ENCODE measurements around the gene IL22RA2. TPM values are rescaled to one million over a fixed set of nuclear protein-coding genes. Genes with fewer than 3 reads are reported as not detected.

The IL22RA2 gene
- polyA plus RNA-seq, 1 of the 3 experiments (the other 2 are of a cell fraction), result not detected

DNA sequence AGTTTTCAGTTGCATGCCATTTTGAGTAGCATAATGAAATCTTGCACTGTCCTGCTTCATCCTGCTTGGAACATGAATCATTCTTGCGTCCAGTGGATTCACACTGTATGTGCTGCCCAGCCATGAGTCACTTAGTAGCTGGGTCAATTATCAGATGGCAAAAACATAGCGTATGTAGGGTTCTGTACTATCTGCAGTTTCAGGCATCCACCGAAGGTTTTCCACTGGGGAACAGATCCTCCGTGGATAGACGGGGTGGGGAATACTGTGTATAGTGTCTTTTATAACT is 61.4 kb downstream of the IL22RA2 start:
- no peak overlapping the region for H3K9ac ChIP-seq
- peaks cover 10% of the 10 kb centered on the region for H3F3A ChIP-seq (replicated peaks; ENCODE audit: insufficient read depth)
- ChIA-PET POLR2A (no interaction called here), CTCF (no interaction called here)
- DNase-seq, result no peak
- no peaks in the 10 kb centered on the region for H3K79me2 ChIP-seq (ENCODE audit: insufficient read depth)
- H3K27ac ChIP-seq (ENCODE audit: low read depth in 2 of 2, low read length in 1 of 2), result no peak overlapping the region
- H3K36me3 ChIP-seq (replicated peaks in 1 of 2; ENCODE audit: control insufficient read depth in 1 of 2, insufficient read depth in 2 of 2, low read length in 1 of 2), result no peaks in the 10 kb centered on the region
- no peaks in the 10 kb centered on the region for H3K9me3 ChIP-seq
- no peaks in the 10 kb centered on the region for H3K27me3 ChIP-seq (ENCODE audit: insufficient read depth)
- H3K9me2 ChIP-seq, result no peaks in the 10 kb centered on the region
- TF ChIP-seq FOSL2 (IDR thresholded peaks at IDR 0.05; ENCODE audit: borderline replicate concordance, low read depth) (peak; percentile 22; the same call in 1 of the 2 replicates), FOXJ3 (CRISPR knock-in tag; IDR thresholded peaks at IDR 0.05) (no peak), TCF12 (IDR thresholded peaks at IDR 0.05) (0 out of 2 replicates have a peak, but pooled peaks have one; percentile 1), SMC3 (IDR thresholded peaks at IDR 0.05; ENCODE audit: low read depth, low read length) (no peak), MEF2A (IDR thresholded peaks at IDR 0.05; ENCODE audit: borderline replicate concordance, low read depth) (no peak)
- TF ChIP-seq, protein P1, sequence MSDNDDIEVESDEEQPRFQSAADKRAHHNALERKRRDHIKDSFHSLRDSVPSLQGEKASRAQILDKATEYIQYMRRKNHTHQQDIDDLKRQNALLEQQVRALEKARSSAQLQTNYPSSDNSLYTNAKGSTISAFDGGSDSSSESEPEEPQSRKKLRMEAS (IDR thresholded peaks at IDR 0.05; ENCODE audit: low read depth), result no peak
- TF ChIP-seq, protein P2, sequence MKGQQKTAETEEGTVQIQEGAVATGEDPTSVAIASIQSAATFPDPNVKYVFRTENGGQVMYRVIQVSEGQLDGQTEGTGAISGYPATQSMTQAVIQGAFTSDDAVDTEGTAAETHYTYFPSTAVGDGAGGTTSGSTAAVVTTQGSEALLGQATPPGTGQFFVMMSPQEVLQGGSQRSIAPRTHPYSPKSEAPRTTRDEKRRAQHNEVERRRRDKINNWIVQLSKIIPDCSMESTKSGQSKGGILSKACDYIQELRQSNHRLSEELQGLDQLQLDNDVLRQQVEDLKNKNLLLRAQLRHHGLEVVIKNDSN (IDR thresholded peaks at IDR 0.05; ENCODE audit: borderline replicate concordance, low read depth), result no peak
- H3K4me2 ChIP-seq, result peak overlapping the region; percentile 15; the same call in 1 of the 2 replicates
- H2AFZ ChIP-seq (ENCODE audit: low read depth), result no peak overlapping the region
- no peak overlapping the region for H3K4me3 ChIP-seq (ENCODE audit: low read depth in 2 of 2, low read length in 1 of 2)
- 39% methylated on average over 5 of the region's 5 CpGs for WGBS (ENCODE audit: low lambda C conversion rate)
- no peaks in the 10 kb centered on the region for H4K20me1 ChIP-seq (ENCODE audit: insufficient read depth)
- H3K4me1 ChIP-seq (ENCODE audit: control insufficient read depth in 1 of 2, insufficient read depth in 2 of 2, low read depth in 1 of 2, low read length in 1 of 2), result no peaks in the 10 kb centered on the region

DNA sequence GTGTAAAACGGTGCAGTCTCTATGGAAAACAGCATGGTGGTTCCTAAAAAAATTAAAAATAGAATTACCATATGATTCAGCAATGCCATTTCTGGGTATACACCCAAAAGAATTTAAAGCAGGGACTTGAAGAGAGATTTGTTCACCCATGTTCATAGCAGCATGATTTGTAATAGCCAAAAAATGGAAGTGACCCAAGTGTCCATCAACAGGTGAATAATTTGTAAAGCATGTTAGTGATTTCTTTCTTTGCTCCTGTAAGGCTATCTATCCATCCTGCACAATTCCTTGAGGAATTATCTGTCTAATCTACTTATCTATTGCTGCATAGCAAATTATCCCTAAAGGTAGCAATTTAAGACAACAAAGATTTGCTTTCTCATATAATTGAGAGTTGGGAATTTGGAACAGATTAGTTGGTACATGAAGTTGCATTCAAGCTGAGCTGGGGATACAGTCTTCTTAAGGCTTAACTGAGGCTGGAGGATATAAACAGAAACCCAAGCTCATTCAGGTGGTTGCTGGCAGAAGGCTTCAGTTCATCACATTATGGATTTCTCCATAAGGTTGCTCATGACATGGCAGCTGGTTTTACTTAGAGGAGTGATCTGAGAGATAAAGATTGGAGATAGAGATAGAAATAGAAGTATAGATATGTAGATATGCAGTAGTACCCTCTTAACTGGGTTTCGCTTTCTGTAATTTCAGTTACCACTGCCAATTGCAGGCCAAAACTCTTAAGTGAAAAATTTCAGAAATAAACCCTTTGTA is 62.0 kb downstream of the IL22RA2 start:
- no peak overlapping the region for H2AFZ ChIP-seq (ENCODE audit: low read depth)
- TF ChIP-seq, protein P1 (IDR thresholded peaks at IDR 0.05; ENCODE audit: low read depth), result no peak
- TF ChIP-seq, protein P3, sequence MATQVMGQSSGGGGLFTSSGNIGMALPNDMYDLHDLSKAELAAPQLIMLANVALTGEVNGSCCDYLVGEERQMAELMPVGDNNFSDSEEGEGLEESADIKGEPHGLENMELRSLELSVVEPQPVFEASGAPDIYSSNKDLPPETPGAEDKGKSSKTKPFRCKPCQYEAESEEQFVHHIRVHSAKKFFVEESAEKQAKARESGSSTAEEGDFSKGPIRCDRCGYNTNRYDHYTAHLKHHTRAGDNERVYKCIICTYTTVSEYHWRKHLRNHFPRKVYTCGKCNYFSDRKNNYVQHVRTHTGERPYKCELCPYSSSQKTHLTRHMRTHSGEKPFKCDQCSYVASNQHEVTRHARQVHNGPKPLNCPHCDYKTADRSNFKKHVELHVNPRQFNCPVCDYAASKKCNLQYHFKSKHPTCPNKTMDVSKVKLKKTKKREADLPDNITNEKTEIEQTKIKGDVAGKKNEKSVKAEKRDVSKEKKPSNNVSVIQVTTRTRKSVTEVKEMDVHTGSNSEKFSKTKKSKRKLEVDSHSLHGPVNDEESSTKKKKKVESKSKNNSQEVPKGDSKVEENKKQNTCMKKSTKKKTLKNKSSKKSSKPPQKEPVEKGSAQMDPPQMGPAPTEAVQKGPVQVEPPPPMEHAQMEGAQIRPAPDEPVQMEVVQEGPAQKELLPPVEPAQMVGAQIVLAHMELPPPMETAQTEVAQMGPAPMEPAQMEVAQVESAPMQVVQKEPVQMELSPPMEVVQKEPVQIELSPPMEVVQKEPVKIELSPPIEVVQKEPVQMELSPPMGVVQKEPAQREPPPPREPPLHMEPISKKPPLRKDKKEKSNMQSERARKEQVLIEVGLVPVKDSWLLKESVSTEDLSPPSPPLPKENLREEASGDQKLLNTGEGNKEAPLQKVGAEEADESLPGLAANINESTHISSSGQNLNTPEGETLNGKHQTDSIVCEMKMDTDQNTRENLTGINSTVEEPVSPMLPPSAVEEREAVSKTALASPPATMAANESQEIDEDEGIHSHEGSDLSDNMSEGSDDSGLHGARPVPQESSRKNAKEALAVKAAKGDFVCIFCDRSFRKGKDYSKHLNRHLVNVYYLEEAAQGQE (IDR thresholded peaks at IDR 0.05; ENCODE audit: low read depth, low read length), result no peak
- TF ChIP-seq FOXM1 (IDR thresholded peaks at IDR 0.05; ENCODE audit: low read depth) (no peak), EZH2phosphoT487 (IDR thresholded peaks at IDR 0.05; ENCODE audit: borderline replicate concordance, low read depth) (no peak), RFX5 (IDR thresholded peaks at IDR 0.05; ENCODE audit: low read length) (no peak), CHD2 (IDR thresholded peaks at IDR 0.05; ENCODE audit: low read length, partially characterized antibody) (no peak)
- TF ChIP-seq, protein P4, sequence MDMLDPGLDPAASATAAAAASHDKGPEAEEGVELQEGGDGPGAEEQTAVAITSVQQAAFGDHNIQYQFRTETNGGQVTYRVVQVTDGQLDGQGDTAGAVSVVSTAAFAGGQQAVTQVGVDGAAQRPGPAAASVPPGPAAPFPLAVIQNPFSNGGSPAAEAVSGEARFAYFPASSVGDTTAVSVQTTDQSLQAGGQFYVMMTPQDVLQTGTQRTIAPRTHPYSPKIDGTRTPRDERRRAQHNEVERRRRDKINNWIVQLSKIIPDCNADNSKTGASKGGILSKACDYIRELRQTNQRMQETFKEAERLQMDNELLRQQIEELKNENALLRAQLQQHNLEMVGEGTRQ (IDR thresholded peaks at IDR 0.05; ENCODE audit: borderline replicate concordance, low read depth, low read length), result no peak
- TF ChIP-seq, protein P5, sequence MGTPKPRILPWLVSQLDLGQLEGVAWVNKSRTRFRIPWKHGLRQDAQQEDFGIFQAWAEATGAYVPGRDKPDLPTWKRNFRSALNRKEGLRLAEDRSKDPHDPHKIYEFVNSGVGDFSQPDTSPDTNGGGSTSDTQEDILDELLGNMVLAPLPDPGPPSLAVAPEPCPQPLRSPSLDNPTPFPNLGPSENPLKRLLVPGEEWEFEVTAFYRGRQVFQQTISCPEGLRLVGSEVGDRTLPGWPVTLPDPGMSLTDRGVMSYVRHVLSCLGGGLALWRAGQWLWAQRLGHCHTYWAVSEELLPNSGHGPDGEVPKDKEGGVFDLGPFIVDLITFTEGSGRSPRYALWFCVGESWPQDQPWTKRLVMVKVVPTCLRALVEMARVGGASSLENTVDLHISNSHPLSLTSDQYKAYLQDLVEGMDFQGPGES (IDR thresholded peaks at IDR 0.05; ENCODE audit: low read depth, low read length), result no peak
- TF ChIP-seq, protein P6, sequence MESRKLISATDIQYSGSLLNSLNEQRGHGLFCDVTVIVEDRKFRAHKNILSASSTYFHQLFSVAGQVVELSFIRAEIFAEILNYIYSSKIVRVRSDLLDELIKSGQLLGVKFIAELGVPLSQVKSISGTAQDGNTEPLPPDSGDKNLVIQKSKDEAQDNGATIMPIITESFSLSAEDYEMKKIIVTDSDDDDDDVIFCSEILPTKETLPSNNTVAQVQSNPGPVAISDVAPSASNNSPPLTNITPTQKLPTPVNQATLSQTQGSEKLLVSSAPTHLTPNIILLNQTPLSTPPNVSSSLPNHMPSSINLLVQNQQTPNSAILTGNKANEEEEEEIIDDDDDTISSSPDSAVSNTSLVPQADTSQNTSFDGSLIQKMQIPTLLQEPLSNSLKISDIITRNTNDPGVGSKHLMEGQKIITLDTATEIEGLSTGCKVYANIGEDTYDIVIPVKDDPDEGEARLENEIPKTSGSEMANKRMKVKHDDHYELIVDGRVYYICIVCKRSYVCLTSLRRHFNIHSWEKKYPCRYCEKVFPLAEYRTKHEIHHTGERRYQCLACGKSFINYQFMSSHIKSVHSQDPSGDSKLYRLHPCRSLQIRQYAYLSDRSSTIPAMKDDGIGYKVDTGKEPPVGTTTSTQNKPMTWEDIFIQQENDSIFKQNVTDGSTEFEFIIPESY (IDR thresholded peaks at IDR 0.05; ENCODE audit: borderline replicate concordance, low read depth), result no peak
- TF ChIP-seq, protein P2 (IDR thresholded peaks at IDR 0.05; ENCODE audit: borderline replicate concordance, low read depth), result no peak

More for the DNA sequence above, 62.0 kb downstream of the IL22RA2 start:
- no peak for DNase-seq
- no peak overlapping the region for H3K27ac ChIP-seq (ENCODE audit: low read depth in 2 of 2, low read length in 1 of 2)
- peaks cover 10% of the 10 kb centered on the region for H3F3A ChIP-seq (replicated peaks; ENCODE audit: insufficient read depth)
- H3K9ac ChIP-seq, result no peak overlapping the region
- H3K4me1 ChIP-seq (ENCODE audit: control insufficient read depth in 1 of 2, insufficient read depth in 2 of 2, low read depth in 1 of 2, low read length in 1 of 2), result no peaks in the 10 kb centered on the region
- no peaks in the 10 kb centered on the region for H3K9me2 ChIP-seq
- H4K20me1 ChIP-seq (ENCODE audit: insufficient read depth), result no peaks in the 10 kb centered on the region
- CTCF ChIA-PET, result no interaction called here
- H3K4me3 ChIP-seq (ENCODE audit: low read depth in 2 of 2, low read length in 1 of 2), result no peak overlapping the region
- 38% methylated on average over 2 of the region's 2 CpGs for WGBS (ENCODE audit: low lambda C conversion rate)
- H3K4me2 ChIP-seq, result 0 out of 2 replicates have a peak overlapping the region, but pooled peaks have one; percentile 15
- POLR2A ChIA-PET, result no interaction called here
- H3K36me3 ChIP-seq (replicated peaks in 1 of 2; ENCODE audit: control insufficient read depth in 1 of 2, insufficient read depth in 2 of 2, low read length in 1 of 2), result no peaks in the 10 kb centered on the region
- no peaks in the 10 kb centered on the region for H3K9me3 ChIP-seq
- H3K27me3 ChIP-seq (ENCODE audit: insufficient read depth), result no peaks in the 10 kb centered on the region
- no peaks in the 10 kb centered on the region for H3K79me2 ChIP-seq (ENCODE audit: insufficient read depth)
